ENCODE data around the gene TMEM147.

The TMEM147 gene

GRCh38 chr19:35509018-35509652 lies 36.3 kb upstream of the TMEM147 start:
- DNase-seq, result peak; percentile 37
- TF ChIP-seq CTCF (IDR thresholded peaks at IDR 0.05), result no peak
- H3K27ac Mint-ChIP-seq, result no peak overlapping the region
- H3K4me1 Mint-ChIP-seq, result peaks cover 61% of the 10 kb centered on the region
- H3K4me3 Mint-ChIP-seq, result peak overlapping the region; percentile 90
- H3K27me3 Mint-ChIP-seq (ENCODE audit: low read depth, poor library complexity), result peaks cover 72% of the 10 kb centered on the region
- no peaks in the 10 kb centered on the region for H3K9me3 Mint-ChIP-seq
- no peaks in the 10 kb centered on the region for H3K36me3 Mint-ChIP-seq (ENCODE audit: low read depth)

GRCh38 chr19:35509861-35510625 lies 35.4 kb upstream of the TMEM147 start:
- Mint-ChIP-seq H3K9me3 (no peaks in the 10 kb centered on the region), H3K27ac (no peak overlapping the region), H3K27me3 (ENCODE audit: low read depth, poor library complexity) (peaks cover 71% of the 10 kb centered on the region), H3K4me1 (peaks cover 67% of the 10 kb centered on the region), H3K36me3 (ENCODE audit: low read depth) (no peaks in the 10 kb centered on the region), H3K4me3 (peak overlapping the region; percentile 90)
- peak; percentile 95 for DNase-seq
- TF ChIP-seq CTCF (IDR thresholded peaks at IDR 0.05), result peak; percentile 98

- TF ChIP-seq CTCF (IDR thresholded peaks at IDR 0.05), result no peak
- H3K9me3 Mint-ChIP-seq, result no peaks in the 10 kb centered on the region
- no peaks in the 10 kb centered on the region for H3K36me3 Mint-ChIP-seq (ENCODE audit: low read depth)
- peaks cover 61% of the 10 kb centered on the region for H3K4me1 Mint-ChIP-seq
- peaks cover 71% of the 10 kb centered on the region for H3K27me3 Mint-ChIP-seq (ENCODE audit: low read depth, poor library complexity)
- DNase-seq, result no peak
- H3K4me3 Mint-ChIP-seq, result peak overlapping the region; percentile 90
- no peak overlapping the region for H3K27ac Mint-ChIP-seq
Observed at GRCh38 chr19:35510626-35510964, 34.8 kb upstream of the TMEM147 start.

- no peaks in the 10 kb centered on the region for H3K36me3 Mint-ChIP-seq (ENCODE audit: low read depth)
- peaks cover 54% of the 10 kb centered on the region for H3K4me1 Mint-ChIP-seq
- no peak for TF ChIP-seq CTCF (IDR thresholded peaks at IDR 0.05)
- H3K27ac Mint-ChIP-seq, result no peak overlapping the region
- H3K4me3 Mint-ChIP-seq, result no peak overlapping the region
- no peaks in the 10 kb centered on the region for H3K9me3 Mint-ChIP-seq
- no peak for DNase-seq
- peaks cover 75% of the 10 kb centered on the region for H3K27me3 Mint-ChIP-seq (ENCODE audit: low read depth, poor library complexity)
Observed at GRCh38 chr19:35511337-35511736, 34.1 kb upstream of the TMEM147 start.

DNA sequence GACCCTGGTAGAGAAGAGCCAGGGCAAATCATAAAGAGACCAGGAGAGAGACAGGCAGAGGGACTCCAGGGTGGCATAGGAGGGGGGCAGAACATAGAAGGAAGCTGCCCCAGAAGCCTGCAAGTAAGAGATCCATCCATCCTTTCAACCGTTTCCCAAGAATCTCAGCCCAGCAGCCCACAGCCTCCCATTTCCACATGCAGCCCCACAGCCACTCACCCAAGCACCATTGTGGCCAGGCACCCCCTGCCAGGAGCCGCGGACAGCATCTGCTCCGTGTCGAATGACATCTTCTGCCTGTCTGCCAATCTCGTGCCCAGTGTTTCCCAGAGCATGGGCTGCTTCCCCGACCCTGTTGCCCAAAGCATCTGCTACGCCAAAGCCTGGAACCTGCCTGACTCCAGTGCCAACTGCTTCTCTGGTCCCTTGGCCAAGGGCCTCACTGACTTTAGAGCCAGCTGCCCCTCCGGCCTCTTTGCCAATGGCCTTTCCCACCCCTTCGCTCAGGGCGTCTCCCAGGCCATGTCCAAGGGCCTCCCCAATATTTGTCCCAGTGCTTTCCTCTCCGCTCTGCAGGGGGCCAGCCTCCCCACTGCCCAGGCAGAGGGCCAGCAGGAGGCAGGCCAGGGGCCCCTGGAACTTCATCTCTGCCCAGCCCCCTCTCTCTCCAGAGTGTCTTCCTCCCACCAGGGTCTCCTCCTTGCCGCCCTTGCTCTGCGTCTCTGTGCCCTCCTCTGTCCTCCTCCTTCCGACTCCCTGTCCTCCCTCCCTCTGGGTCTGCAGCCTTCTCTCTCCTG lies 32.4 kb upstream of the TMEM147 start:
- H3K9me3 Mint-ChIP-seq, result no peaks in the 10 kb centered on the region
- no peaks in the 10 kb centered on the region for H3K36me3 Mint-ChIP-seq (ENCODE audit: low read depth)
- DNase-seq, result no peak
- H3K4me1 Mint-ChIP-seq, result peaks cover 40% of the 10 kb centered on the region
- no peak overlapping the region for H3K27ac Mint-ChIP-seq
- H3K4me3 Mint-ChIP-seq, result peak overlapping the region; percentile 24
- TF ChIP-seq CTCF (IDR thresholded peaks at IDR 0.05), result no peak
- peaks cover 67% of the 10 kb centered on the region for H3K27me3 Mint-ChIP-seq (ENCODE audit: low read depth, poor library complexity)

All from nephron progenitor cell (in vitro differentiated cells).